AG09309 (cell line): ENCODE measurements around the gene MYBL2.

Experiments
- DNase-seq: peaks from one replicate; pipeline ENCODE4 v3.0.0-alpha.2; 2010; ENCODE audit warnings: low read depth
- H3K4me3 ChIP-seq: 2 replicates; pipeline ENCODE4 v1.5.1; 2011; ENCODE audit warnings: mild to moderate bottlenecking, low read depth, low read length, moderate library complexity; ENCODE audit not compliant: control insufficient read depth
- CTCF ChIP-seq: IDR thresholded peaks from 2 replicates; pipeline ENCODE4 v1.5.1; 2011; ENCODE audit warnings: mild to moderate bottlenecking, low read depth, low read length, inconsistent platforms; ENCODE audit not compliant: insufficient read depth, control insufficient read depth; ENCODE audit errors: missing control alignments

Gene MYBL2

GRCh38 chr20:43715044-43715443 lies 48.1 kb downstream of the MYBL2 start:
- DNase-seq, result no peak
- H3K4me3 ChIP-seq, result no peak overlapping the region
- TF ChIP-seq CTCF, result no peak

GRCh38 chr20:43715511-43715910 lies 48.6 kb downstream of the MYBL2 start:
- DNase-seq, result no peak
- H3K4me3 ChIP-seq, result no peak overlapping the region
- TF ChIP-seq CTCF, result no peak

GRCh38 chr20:43716123-43716522 lies 49.2 kb downstream of the MYBL2 start:
- TF ChIP-seq CTCF, result no peak

GRCh38 chr20:43716757-43717615 lies 50.1 kb downstream of the MYBL2 start:
- no peak for TF ChIP-seq CTCF
- no peak overlapping the region for H3K4me3 ChIP-seq
- no peak for DNase-seq

More at GRCh38 chr20:43716123-43716522, 49.2 kb downstream of the MYBL2 start:
- DNase-seq, result no peak
- no peak overlapping the region for H3K4me3 ChIP-seq

- H3K4me3 ChIP-seq, result no peak overlapping the region
- DNase-seq, result no peak
- no peak for TF ChIP-seq CTCF
These were observed 50.7 kb downstream of the MYBL2 start for GRCh38 chr20:43717616-43717995.

- DNase-seq, result no peak
- H3K4me3 ChIP-seq, result no peak overlapping the region
- no peak for TF ChIP-seq CTCF
These were observed 53.1 kb downstream of the MYBL2 start for GRCh38 chr20:43720007-43720406.
